Measurements from ENCODE around the gene TLK2. TPM values are rescaled to one million over a fixed set of nuclear protein-coding genes. Genes with fewer than 3 reads are reported as not detected.
A peak's percentile ranks its signal among the peaks of the same experiment; 100 is the strongest.
"Not testable (repeated sequence)": the region's sequence is repeated elsewhere in the genome, so short reads cannot be mapped to it uniquely, and the experiment has no call there.

Gene TLK2
- total RNA-seq, 2 donors from 2014 or later = 39.0 to 44.1 TPM

DNA sequence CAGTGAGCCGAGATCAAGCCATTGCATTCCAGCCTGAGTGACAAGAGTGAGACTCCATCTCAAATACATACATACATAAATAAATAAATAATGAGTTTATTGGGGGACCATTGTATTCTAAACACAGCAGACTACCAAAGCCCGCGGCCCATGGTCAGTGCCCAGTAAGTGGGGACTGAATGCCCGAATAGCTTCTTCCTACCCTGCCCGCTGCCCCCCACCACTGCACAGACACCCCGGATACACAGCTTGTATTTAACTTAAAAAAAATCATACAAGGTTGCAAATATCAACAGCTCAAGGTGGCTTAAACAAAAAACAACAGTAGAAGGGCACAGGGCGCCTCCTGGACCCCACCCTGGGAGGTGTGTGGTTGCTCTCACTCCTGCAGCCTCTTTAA, 22.6 kb upstream of the TLK2 start:
- H3K9me3 ChIP-seq = no peaks in the 10 kb centered on the region
- no peak overlapping the region for H3K9ac ChIP-seq (ENCODE audit: low read depth in 2 of 2, low read length in 2 of 2)
- H3K27ac ChIP-seq = no peak overlapping the region
- H3K36me3 ChIP-seq = no peaks in the 10 kb centered on the region
- intact Hi-C loops (cut with DNase I) = no loop called here
- TF ChIP-seq, protein P1, sequence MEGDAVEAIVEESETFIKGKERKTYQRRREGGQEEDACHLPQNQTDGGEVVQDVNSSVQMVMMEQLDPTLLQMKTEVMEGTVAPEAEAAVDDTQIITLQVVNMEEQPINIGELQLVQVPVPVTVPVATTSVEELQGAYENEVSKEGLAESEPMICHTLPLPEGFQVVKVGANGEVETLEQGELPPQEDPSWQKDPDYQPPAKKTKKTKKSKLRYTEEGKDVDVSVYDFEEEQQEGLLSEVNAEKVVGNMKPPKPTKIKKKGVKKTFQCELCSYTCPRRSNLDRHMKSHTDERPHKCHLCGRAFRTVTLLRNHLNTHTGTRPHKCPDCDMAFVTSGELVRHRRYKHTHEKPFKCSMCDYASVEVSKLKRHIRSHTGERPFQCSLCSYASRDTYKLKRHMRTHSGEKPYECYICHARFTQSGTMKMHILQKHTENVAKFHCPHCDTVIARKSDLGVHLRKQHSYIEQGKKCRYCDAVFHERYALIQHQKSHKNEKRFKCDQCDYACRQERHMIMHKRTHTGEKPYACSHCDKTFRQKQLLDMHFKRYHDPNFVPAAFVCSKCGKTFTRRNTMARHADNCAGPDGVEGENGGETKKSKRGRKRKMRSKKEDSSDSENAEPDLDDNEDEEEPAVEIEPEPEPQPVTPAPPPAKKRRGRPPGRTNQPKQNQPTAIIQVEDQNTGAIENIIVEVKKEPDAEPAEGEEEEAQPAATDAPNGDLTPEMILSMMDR (IDR thresholded peaks at IDR 0.05) = no peak
- no peaks in the 10 kb centered on the region for H3K27me3 ChIP-seq
- no peak for DNase-seq
- no peaks in the 10 kb centered on the region for H3K4me1 ChIP-seq
- H3K4me3 ChIP-seq = no peak overlapping the region

GRCh38 chr17:62458483-62458882, 20.1 kb upstream of the TLK2 start:
- intact Hi-C loops (cut with DNase I); H3K9ac ChIP-seq (ENCODE audit: low read depth in 2 of 2, low read length in 2 of 2); DNase-seq; H3K9me3 ChIP-seq; H3K36me3 ChIP-seq; H3K4me3 ChIP-seq; H3K4me1 ChIP-seq; H3K27ac ChIP-seq; H3K27me3 ChIP-seq: not testable (repeated sequence)

- intact Hi-C loops (cut with DNase I); H3K36me3 ChIP-seq; H3K4me3 ChIP-seq; H3K9me3 ChIP-seq; H3K9ac ChIP-seq (ENCODE audit: low read depth in 2 of 2, low read length in 2 of 2); H3K27me3 ChIP-seq; H3K4me1 ChIP-seq; DNase-seq; H3K27ac ChIP-seq: not testable (repeated sequence)
These were observed 14.2 kb upstream of the TLK2 start for GRCh38 chr17:62464422-62464821.

DNA sequence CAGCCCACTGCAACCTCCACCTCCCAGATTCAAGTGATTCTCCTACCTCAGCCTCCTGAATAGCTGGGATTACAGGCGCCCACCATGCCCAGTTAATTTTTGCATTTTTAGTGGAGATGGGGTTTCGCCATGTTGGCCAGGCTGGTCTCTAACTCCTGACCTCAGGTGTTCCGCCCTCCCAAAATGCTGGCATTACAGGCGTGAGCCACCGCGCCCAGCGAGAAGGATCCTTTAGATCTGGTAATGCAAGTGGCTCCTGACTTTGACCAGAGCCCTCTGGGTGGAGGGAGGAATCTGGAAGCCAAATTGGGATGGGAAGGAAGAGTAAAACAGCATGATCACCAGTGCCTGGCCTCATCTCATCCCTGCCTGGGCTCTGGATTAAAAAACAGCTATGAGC, 13.4 kb upstream of the TLK2 start:
- H3K27ac ChIP-seq; H3K4me1 ChIP-seq; H3K4me3 ChIP-seq; intact Hi-C loops (cut with DNase I); H3K27me3 ChIP-seq; H3K9ac ChIP-seq (ENCODE audit: low read depth in 2 of 2, low read length in 2 of 2); H3K36me3 ChIP-seq; DNase-seq; H3K9me3 ChIP-seq: not testable (repeated sequence)

- H3K27me3 ChIP-seq; H3K36me3 ChIP-seq; H3K9me3 ChIP-seq; intact Hi-C loops (cut with DNase I); H3K4me1 ChIP-seq; H3K4me3 ChIP-seq: not testable (repeated sequence)
- DNase-seq = peak; percentile 98
- Histone ChIP-seq H3K27ac (peak overlapping the region; percentile 76), H3K9ac (ENCODE audit: low read depth in 2 of 2, low read length in 2 of 2) (peak overlapping the region in 1 of 2 donors; percentile 46)
These were observed 7.8 kb upstream of the TLK2 start for GRCh38 chr17:62470666-62471379.

DNA sequence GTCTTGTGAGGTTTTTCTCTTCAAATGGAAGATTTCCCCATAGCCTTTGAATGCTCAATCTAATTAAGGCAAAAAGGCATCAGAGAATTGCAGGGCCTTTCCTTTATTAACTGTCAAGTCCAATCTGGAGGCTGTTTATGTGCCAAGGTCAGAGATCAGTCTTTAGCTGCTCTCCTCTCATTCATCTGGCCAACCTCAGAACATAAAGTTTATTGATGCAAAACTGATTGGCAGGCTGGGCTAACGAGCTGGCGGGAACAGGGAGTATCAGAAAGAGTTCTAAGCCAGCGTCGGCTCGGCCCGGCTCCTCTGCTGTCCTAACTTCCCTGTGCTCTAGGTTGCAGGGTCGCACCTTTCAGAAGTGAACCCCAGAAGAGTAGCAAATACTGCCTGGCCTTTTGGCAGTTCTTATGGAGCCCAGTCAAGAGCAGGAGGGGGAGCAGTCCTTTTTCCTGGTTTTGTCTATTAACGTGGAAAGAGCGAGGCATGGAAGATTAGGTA, 7.2 kb upstream of the TLK2 start:
- H3K4me1 ChIP-seq; H3K9ac ChIP-seq (ENCODE audit: low read depth in 2 of 2, low read length in 2 of 2); H3K27me3 ChIP-seq; H3K36me3 ChIP-seq; H3K4me3 ChIP-seq; intact Hi-C loops (cut with DNase I); H3K9me3 ChIP-seq: not testable (repeated sequence)
- H3K27ac ChIP-seq = peak overlapping the region; percentile 76
- DNase-seq = peak; percentile 42

GRCh38 chr17:62473030-62473982, 5.3 kb upstream of the TLK2 start:
- H3K27me3 ChIP-seq; H3K9me3 ChIP-seq; H3K36me3 ChIP-seq; H3K27ac ChIP-seq; H3K4me1 ChIP-seq; intact Hi-C loops (cut with DNase I); H3K9ac ChIP-seq (ENCODE audit: low read depth in 2 of 2, low read length in 2 of 2); H3K4me3 ChIP-seq: not testable (repeated sequence)
- peak; percentile 54 for DNase-seq

DNA sequence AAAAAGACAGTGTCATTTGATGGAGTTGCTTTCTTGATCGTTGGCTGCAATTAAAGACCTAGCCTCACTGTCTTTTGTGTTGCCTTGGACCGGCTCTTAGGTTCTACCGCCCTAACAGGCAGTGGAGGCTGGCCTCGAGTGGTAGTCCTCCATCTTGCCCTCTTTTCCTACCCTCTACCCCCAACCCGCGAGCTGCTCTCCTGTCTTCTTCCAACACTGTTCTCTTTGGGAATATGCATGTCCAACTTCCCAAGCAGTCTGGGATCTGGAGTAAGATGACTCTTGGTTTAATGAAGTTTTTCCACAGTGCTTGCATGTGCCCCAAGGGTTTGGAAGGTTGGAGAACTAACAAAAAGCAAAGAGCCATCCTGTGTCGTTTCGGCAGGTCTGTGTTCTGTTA, 1.5 kb upstream of the TLK2 start:
- peak overlapping the region; percentile 91 for H3K27ac ChIP-seq
- H3K9me3 ChIP-seq; H3K36me3 ChIP-seq; H3K9ac ChIP-seq (ENCODE audit: low read depth in 2 of 2, low read length in 2 of 2); intact Hi-C loops (cut with DNase I); H3K4me1 ChIP-seq; DNase-seq; H3K4me3 ChIP-seq; H3K27me3 ChIP-seq: not testable (repeated sequence)

GRCh38 chr17:62477718-62478408, 762 bp upstream of the TLK2 start:
- H3K27me3 ChIP-seq; H3K36me3 ChIP-seq; H3K4me1 ChIP-seq; H3K9me3 ChIP-seq; intact Hi-C loops (cut with DNase I): not testable (repeated sequence)
- Histone ChIP-seq H3K27ac (peak overlapping the region; percentile 91), H3K9ac (ENCODE audit: low read depth in 2 of 2, low read length in 2 of 2) (peak overlapping the region; percentile 31 to 66), H3K4me3 (peak overlapping the region; percentile 63)
- peak; percentile 39 for DNase-seq

DNA sequence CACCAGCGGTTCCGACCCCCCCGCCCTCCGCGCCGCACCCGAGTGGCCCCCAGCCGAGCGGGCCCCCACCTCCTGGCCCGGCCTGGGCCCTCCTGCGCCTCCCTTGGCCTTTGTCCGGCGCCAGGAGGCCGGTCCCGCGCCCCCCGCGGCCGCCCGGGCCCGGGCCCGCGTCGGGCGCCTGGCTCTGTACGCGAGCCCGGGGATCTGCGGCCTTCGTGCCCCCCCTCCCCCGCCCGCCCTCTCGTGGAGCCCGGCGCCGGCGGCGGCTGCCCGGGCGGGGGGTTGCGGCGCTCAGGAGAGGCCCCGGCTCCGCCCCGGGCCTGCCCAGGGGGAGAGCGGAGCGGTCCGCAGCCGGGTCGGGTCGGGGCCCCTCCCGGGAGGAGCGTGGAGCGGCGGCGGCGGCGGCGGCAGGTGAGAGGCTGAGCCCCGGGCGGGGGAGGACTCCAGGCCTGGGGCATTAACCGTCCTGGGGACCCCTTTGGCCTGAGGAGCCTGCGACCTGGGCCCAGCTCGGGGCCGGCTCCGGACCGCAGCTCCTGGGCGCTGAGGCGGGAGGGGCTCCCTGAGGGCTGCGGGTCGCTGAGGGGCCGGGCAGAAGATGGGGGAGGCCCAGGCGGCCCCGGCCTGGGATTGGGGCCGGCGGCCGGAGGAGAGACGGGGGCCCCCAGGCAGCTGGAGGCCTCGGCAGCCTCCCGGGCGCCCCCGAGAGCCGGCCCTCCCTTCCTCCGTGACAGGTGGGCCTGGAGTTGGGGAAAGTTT, 434 bp downstream of the TLK2 start:
- H3K36me3 ChIP-seq; H3K27me3 ChIP-seq; intact Hi-C loops (cut with DNase I); H3K9me3 ChIP-seq; H3K4me1 ChIP-seq: not testable (repeated sequence)
- peak; percentile 32 for DNase-seq
- peak overlapping the region; percentile 63 to 84 for H3K9ac ChIP-seq (ENCODE audit: low read depth in 2 of 2, low read length in 2 of 2)
- H3K27ac ChIP-seq = peak overlapping the region; percentile 91
- H3K4me3 ChIP-seq = peak overlapping the region; percentile 63

- H3K36me3 ChIP-seq; H3K4me1 ChIP-seq; H3K27me3 ChIP-seq; intact Hi-C loops (cut with DNase I); H3K9me3 ChIP-seq: not testable (repeated sequence)
- Histone ChIP-seq H3K4me3 (peak overlapping the region; percentile 63), H3K27ac (peak overlapping the region; percentile 91), H3K9ac (ENCODE audit: low read depth in 2 of 2, low read length in 2 of 2) (peak overlapping the region; percentile 63 to 84)
- DNase-seq = peak; percentile 67
These were observed 1.1 kb downstream of the TLK2 start for GRCh38 chr17:62479639-62480258.
